Gastroesophageal sphincter (tissue), 3 donors: ENCODE data around the gene SLC25A1.
"Not testable (repeated sequence)": the region's sequence is repeated elsewhere in the genome, so short reads cannot be mapped to it uniquely, and the experiment has no call there.

Source experiments
- POLR2A ChIP-seq, 2 donors: fragments of 450-650 bp; IDR thresholded peaks; one replicate each; pipeline ENCODE4 v1.6.1; 2017; ENCODE audit warnings: antibody characterized with exemption in 2 of 2, mild to moderate bottlenecking in 2 of 2, moderate library complexity in 1 of 2
- TF ChIP-seq, protein P1 (sequence below), 4 experiments: fragments of 200-600 bp in 2 of 4; fragments of 450-650 bp in 2 of 4; sonication (generic) in 1 of 4; IDR thresholded peaks; one replicate each; pipeline ENCODE4 v1.5.1; 2017 to 2019; ENCODE audit warnings: antibody characterized with exemption in 4 of 4, mild to moderate bottlenecking in 2 of 4, moderate library complexity in 2 of 4

DNA sequence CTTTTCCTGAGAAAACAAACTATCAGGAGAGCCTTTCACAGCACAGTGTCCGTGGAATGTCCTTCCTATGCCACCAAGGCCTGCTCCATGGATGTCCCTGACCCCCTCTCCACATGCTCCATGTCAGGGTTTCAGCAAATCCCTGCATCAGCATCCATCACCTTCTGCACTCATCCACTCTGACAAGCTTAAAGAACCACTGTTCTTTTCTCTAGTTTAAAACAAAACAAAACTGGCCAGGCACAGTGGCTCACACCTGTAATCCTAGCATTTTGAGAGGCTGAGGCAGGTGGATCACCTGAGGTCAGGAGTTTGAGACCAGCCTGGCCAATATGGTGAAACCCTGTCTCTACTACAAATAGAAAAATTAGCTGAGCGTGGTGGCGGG lies 24.3 kb upstream of the SLC25A1 start:
- TF ChIP-seq, protein P1, sequence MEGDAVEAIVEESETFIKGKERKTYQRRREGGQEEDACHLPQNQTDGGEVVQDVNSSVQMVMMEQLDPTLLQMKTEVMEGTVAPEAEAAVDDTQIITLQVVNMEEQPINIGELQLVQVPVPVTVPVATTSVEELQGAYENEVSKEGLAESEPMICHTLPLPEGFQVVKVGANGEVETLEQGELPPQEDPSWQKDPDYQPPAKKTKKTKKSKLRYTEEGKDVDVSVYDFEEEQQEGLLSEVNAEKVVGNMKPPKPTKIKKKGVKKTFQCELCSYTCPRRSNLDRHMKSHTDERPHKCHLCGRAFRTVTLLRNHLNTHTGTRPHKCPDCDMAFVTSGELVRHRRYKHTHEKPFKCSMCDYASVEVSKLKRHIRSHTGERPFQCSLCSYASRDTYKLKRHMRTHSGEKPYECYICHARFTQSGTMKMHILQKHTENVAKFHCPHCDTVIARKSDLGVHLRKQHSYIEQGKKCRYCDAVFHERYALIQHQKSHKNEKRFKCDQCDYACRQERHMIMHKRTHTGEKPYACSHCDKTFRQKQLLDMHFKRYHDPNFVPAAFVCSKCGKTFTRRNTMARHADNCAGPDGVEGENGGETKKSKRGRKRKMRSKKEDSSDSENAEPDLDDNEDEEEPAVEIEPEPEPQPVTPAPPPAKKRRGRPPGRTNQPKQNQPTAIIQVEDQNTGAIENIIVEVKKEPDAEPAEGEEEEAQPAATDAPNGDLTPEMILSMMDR (IDR thresholded peaks at IDR 0.05) = not testable (repeated sequence)
- not testable (repeated sequence) for TF ChIP-seq POLR2A (IDR thresholded peaks at IDR 0.05)
